Lower leg skin (tissue), 4 donors: ENCODE results near the gene KRTAP3-2. TPM values are rescaled to one million over a fixed set of nuclear protein-coding genes. Genes with fewer than 3 reads are reported as not detected.

Experiments
- DNase-seq, 2 donors: peaks; one replicate each; pipeline ENCODE4 v3.0.0-alpha.2; 2019; ENCODE audit warnings: low spot score in 2 of 2
- H3K4me3 ChIP-seq: fragments of 200-600 bp; sonication (generic); 2 replicates; pipeline ENCODE4 v1.5.1; 2017; ENCODE audit warnings: mild to moderate bottlenecking, low read depth; ENCODE audit not compliant: poor library complexity, severe bottlenecking
- POLR2A ChIP-seq, 2 donors: fragments of 450-650 bp; IDR thresholded peaks; one replicate each; pipeline ENCODE4 v1.6.1; 2016 to 2017; ENCODE audit warnings: antibody characterized with exemption in 2 of 2, mild to moderate bottlenecking in 1 of 2, moderate library complexity in 1 of 2
- WGBS, 2 donors: methylation state at CpG; one replicate each; pipeline ENCODE4 v1.1.5; 2018; 5-methylcytosine and 5-hydroxymethylcytosine counted together
- intact Hi-C: fragments of 100-400 bp; cut with DNase I; formaldehyde crosslinking; loops from one replicate; pipeline ENCODE4 v1.15.0; 2023; ENCODE audit warnings: low total_unique reads
- total RNA-seq, 4 donors: library from RNA; depleted of rRNA; stranded (reverse); fragments of >200 nt; gene quantifications; one replicate each; pipeline ENCODE4 v1.1.0, GENCODE V29; 2016
- TF ChIP-seq, protein P1 (sequence below), 3 donors: fragments of 450-650 bp; IDR thresholded peaks; one replicate each; pipeline ENCODE4 v1.5.1; 2016; ENCODE audit warnings: antibody characterized with exemption in 3 of 3, mild to moderate bottlenecking in 3 of 3, moderate library complexity in 2 of 3

Gene KRTAP3-2
- total RNA-seq, 4 donors from 2014 or later = 84.1 TPM; not detected in 3

- intact Hi-C loops = no loop called here
- TF ChIP-seq, protein P1, sequence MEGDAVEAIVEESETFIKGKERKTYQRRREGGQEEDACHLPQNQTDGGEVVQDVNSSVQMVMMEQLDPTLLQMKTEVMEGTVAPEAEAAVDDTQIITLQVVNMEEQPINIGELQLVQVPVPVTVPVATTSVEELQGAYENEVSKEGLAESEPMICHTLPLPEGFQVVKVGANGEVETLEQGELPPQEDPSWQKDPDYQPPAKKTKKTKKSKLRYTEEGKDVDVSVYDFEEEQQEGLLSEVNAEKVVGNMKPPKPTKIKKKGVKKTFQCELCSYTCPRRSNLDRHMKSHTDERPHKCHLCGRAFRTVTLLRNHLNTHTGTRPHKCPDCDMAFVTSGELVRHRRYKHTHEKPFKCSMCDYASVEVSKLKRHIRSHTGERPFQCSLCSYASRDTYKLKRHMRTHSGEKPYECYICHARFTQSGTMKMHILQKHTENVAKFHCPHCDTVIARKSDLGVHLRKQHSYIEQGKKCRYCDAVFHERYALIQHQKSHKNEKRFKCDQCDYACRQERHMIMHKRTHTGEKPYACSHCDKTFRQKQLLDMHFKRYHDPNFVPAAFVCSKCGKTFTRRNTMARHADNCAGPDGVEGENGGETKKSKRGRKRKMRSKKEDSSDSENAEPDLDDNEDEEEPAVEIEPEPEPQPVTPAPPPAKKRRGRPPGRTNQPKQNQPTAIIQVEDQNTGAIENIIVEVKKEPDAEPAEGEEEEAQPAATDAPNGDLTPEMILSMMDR (IDR thresholded peaks at IDR 0.05) = no peak
- TF ChIP-seq POLR2A (IDR thresholded peaks at IDR 0.05) = no peak
- DNase-seq = no peak
- WGBS, 2 donors = 77 to 86% methylated on average over 1 of the region's 1 CpG
- no peak overlapping the region for H3K4me3 ChIP-seq
Observed at GRCh38 chr17:40995116-40995515, 4.6 kb downstream of the KRTAP3-2 start.

DNA sequence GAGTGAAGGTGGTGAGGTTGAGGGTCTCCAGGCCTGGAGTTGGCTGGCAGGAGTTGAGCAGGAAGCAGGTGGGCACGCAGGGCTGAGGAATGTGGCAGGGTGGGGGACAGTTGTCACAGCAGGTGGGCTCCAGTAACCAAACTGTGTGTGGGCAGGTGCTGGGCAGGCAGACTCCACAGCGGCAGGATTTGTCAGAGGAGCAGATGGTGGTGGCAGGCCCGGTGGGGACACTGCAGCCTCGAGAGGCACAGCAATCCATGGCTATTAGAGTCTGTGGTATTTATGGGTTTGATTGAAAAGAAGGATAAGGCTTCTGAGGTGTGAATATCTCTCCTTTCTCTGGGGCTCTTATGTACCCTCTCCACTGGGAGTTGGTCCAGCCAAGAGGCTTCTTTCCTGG, 5.9 kb downstream of the KRTAP3-2 start, which contains the start of gene KRTAP3-3:
TSS of gene KRTAP3-3 (minus strand) at position 326 of the 400 bp plus-strand sequence. CDS start at position 259, 67 bp downstream.
- no peak within 1 kb of the TSS for H3K4me3 ChIP-seq
- no peak for DNase-seq
- 49 to 59% methylated on average over 4 of the region's 4 CpGs for WGBS, 2 donors
- intact Hi-C loops = no loop called here
- TF ChIP-seq, protein P1 (IDR thresholded peaks at IDR 0.05) = no peak
- no peak for TF ChIP-seq POLR2A (IDR thresholded peaks at IDR 0.05)

- TF ChIP-seq, protein P1 (IDR thresholded peaks at IDR 0.05) = no peak
- no peak for TF ChIP-seq POLR2A (IDR thresholded peaks at IDR 0.05)
- intact Hi-C loops = no loop called here
- no peak overlapping the region for H3K4me3 ChIP-seq
- WGBS, 2 donors = 91 to 96% methylated on average over 2 of the region's 2 CpGs
- no peak for DNase-seq
Observed at GRCh38 chr17:40993084-40993483, 6.6 kb downstream of the KRTAP3-2 start.

DNA sequence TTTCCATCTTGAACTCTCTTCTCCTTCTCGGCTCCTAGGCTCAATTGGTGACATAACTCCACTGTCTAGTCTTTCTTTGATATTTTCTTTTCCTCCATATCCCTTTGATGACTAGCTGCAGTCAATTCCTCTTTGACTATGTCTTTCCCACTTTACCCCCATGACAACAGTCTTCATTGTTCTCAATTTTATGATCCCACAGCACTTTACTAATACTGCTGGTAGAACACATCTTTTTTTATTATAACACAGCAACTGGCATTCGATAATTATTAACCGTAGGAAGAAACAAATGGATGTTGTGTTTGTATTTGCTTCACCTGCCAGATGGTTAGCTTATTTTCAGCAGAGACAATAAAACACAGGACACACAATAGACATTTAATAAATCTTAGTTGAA, 7.0 kb downstream of the KRTAP3-2 start:
- intact Hi-C loops = no loop called here
- no peak for DNase-seq

GRCh38 chr17:40986920-40987319, 12.8 kb downstream of the KRTAP3-2 start:
- WGBS, 2 donors = 36 to 41% methylated on average over 8 of the region's 8 CpGs
- TF ChIP-seq POLR2A (IDR thresholded peaks at IDR 0.05) = no peak
- TF ChIP-seq, protein P1 (IDR thresholded peaks at IDR 0.05) = no peak
- DNase-seq = no peak
- no peak overlapping the region for H3K4me3 ChIP-seq
- intact Hi-C loops = no loop called here

More for the DNA sequence above, 7.0 kb downstream of the KRTAP3-2 start:
- no peak overlapping the region for H3K4me3 ChIP-seq
- 82 to 84% methylated on average over 3 of the region's 3 CpGs for WGBS, 2 donors
- TF ChIP-seq POLR2A (IDR thresholded peaks at IDR 0.05) = no peak
- TF ChIP-seq, protein P1 (IDR thresholded peaks at IDR 0.05) = no peak

- intact Hi-C loops = no loop called here
- 61 to 63% methylated on average over 3 of the region's 3 CpGs for WGBS, 2 donors
- TF ChIP-seq POLR2A (IDR thresholded peaks at IDR 0.05) = no peak
- TF ChIP-seq, protein P1 (IDR thresholded peaks at IDR 0.05) = no peak
- no peak for DNase-seq
- H3K4me3 ChIP-seq = no peak within 1 kb of the TSS
Observed at GRCh38 chr17:40984226-40984625, 15.5 kb downstream of the KRTAP3-2 start, which contains the start of gene KRT40. KRT40 (minus strand) TSS chr17:40984326; CDS start chr17:40984273, 53 bp downstream.
